Jurkat, Clone E6-1 (cell line): Measurements from ENCODE around the gene DRGX.

Source experiments
- DNase-seq: peaks from one replicate; pipeline ENCODE4 v3.0.0-alpha.2; 2011; ENCODE audit warnings: low read depth, low spot score
- H3K4me3 ChIP-seq: 2 replicates; pipeline ENCODE4 v1.5.1; 2011; ENCODE audit warnings: mild to moderate bottlenecking, low read length, control low read depth, moderate library complexity

Gene DRGX

DNA sequence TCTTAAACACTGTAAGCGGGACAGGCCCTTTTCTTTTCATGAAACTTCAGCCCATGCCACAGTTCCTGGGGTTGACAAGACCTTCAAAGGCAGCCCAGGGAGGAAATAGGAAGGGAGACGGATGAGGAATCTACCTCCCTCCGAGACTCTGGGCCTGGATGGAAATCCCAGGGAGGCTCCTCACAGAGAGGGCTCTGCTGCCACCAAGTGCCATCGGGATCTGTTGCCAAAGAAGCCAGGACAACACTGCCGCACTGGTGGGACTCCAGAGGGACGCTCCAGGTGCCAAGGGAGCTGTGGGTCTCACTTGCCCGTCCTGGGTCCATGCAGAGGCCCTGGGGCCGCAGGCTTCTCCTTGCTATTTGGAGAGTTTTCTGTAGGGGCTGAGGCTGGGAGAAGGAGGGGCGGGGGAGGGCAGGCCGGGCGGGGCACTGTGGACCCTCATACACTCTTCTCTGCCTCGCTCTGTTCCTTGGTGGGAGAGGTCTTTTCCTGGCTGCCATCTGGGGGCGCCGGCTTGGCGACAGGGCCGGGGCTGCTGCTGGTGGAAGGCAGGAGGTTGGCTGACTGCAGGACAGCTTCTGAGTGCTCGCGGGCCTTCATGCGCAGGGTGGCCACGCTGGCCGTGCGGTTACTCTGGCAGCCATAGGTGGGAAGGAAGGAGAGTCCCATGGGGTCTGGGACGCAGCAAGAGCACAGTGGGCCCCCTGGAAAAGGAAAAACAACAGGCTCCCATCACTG is 30.0 kb downstream of the DRGX start:
- no peak overlapping the region for H3K4me3 ChIP-seq
- DNase-seq, result no peak

DNA sequence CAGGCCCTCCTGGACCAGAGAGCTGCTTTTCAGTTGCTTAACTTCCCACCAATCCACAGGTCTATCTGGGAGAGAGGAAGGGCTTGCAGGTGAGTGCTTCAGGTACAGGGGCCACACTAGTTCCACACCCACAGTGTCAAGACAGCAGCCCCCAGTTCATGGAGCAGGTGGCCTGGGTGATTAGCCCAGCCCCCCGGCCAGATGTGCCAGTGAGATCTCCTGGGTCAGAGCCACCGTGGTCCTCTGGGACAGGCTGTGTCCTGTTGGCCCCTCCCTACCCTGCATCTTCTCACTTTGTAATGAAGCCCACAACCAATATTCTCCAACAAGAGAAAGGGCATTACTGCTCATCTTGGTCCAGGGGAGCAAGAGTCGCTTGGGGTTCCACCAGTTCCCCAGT is 30.6 kb downstream of the DRGX start:
- no peak for DNase-seq
- no peak overlapping the region for H3K4me3 ChIP-seq

DNA sequence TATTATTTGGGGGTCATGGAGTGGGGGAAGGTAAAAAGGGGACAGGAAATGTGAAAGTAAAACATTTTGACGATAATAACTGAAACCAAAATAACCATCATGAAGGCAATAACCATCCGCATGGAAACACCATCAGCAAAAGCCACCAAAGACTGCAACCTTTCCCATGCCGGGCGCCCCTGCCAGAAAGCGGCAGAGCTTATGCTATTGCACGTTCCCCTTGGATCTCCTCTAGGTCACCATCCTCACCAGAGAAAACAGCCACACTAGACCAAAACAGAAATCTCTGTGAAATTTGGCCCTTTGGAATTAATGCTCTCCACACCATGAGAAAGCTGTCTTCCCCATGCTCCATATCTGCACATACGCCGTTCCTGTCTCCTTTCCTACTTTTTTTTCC is 31.1 kb downstream of the DRGX start:
- H3K4me3 ChIP-seq, result no peak overlapping the region
- no peak for DNase-seq

GRCh38 chr10:49364051-49364450 is 31.8 kb downstream of the DRGX start:
- no peak overlapping the region for H3K4me3 ChIP-seq
- no peak for DNase-seq

GRCh38 chr10:49363309-49364031 is 32.4 kb downstream of the DRGX start:
- H3K4me3 ChIP-seq, result no peak overlapping the region
- DNase-seq, result no peak

GRCh38 chr10:49362596-49363260 is 33.2 kb downstream of the DRGX start:
- H3K4me3 ChIP-seq, result no peak overlapping the region
- DNase-seq, result no peak

DNA sequence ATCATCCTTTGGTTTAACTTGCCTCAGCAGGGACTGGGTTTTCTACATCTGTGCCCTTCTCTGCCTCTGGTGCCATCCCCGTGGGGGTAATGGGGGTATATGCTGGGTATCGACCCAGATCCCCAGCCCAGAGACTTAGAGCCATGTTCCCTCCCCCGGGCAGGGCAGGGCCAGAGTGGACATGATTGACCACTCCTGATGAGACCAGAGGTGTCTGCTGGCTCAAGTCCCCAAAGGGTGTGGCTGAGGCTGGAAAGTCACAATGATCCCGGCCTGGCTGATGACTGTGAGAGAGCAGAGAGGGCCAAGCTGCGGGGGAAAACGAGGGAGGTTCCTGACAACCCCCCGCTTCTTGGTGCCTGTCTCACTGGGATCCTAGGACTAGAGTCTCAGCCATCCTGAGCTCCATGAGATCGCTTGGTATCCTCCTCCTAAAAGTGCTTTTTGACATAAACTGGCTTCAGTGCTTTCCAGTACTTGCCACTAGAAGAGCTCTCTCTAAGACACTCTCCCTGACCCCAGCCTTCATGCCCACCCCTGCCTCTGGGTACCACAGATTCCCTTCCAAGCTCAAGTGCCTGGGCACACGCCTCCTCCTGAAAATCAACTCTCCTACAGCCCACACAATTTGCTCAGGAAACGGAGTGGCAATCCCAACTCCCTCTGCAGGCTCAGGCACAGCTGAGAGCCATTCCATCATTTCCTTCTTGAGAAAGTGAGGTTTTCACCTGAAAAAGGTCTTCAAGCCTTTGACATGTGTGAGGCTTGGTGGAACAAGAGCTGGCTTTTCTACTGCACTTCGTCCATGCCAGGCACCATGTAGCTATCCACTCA is 33.9 kb downstream of the DRGX start:
- H3K4me3 ChIP-seq, result no peak overlapping the region
- DNase-seq, result no peak

DNA sequence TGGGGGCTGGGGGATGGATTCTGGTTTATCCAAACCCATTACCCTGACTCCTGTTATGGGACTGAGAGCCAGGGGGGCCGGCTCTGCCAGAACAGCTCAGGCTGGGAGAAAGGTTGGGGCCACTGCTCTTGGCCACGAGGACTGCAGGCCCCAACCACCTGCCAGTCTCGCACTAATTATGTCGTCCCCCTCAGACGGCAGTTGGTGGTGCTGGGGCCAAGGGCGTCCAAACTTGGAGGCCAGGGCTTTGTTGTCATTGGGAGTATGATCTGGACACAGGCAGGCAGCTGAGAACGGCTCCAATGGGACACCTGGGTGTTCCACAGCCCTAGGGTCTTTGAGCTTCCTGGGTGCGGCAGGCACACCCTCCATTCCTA is 34.7 kb downstream of the DRGX start:
- H3K4me3 ChIP-seq, result no peak overlapping the region
- DNase-seq, result no peak

DNA sequence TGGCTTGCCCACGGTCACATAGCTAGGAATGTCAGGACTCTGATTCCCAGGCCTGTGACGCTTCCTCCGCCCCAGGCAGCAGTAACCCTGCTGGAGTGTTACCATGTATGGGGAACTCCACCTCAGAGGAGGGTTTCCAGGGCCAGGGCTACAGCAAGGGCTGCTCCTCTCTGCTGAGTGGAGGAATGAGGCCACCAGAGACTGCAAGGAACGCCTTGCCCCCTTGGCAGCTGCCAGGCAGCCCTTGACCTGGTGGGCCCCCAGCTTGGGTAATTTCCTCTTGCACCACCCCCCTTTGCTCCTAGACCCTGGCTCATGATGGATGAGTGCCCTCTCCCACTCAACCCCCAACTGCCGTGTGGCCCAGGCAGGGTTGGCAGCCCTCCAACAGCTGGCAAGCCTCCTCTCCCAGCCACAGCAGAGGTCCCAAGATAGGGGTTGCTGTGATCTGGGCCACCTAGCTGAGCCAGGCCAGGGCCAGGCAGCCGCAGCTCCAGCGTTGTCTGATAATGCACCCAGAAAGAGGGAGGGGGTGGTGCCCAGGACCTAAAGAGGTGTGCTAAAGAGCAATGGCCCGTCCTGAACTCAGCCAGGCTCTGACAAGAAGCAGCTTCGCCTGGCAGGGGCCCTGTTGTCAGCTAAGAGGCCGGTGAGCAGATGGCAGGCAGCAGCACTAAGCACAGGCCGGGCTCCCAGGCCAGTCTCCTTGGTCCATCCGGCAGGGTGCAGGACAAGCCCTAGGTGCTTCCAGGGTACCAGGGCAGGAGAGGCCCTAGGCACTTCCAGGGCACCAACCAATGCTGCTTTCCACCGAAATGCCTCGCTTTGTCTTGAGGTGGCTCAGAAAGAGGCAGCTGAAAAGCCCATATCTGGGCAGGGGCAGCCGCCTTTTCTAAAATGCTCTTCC is 35.4 kb downstream of the DRGX start:
- DNase-seq, result no peak

DNA sequence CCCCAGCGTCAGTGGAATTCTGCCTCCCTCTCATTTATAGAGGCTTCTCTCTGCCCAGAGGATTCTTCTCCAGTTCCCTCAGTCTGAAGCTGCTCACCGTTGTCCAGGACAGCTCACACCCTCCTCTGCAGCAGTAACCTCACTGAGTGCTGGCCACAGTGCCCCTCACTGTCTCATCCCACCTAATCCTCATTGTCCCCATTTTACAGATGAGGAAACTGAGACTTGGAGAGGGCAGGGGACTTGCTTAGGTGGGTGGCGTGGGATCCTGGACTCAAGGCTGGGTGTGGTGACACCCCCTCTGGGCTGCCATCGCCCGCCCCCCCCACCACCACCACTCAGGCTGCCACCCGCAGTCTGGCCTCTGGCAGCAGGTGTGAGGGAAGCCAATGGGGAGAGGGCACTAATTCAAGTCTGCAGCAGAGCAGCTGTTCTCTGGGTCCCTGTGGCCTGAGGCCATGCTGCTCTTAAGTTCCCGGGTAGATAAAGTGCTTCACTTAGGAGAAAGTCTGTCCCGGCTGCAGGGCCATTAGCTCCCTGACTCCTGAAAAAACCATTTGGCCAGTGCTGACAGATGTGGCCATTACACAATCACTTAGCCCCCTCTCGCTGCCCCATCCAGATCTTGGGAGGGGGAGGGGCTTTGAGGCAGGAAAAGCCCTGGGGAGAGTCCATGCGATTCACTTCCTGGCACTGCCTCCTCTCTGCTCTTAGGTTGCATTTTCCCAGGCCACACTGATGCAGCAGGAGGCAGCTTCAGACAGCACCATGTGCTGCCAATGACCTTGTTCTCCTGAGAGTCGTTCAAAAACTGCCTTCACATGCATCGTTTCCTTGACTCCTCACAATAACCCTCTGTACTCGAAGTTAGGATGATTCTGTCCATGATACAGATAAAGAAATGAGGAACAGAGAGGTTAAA is 36.3 kb downstream of the DRGX start:
- no peak for DNase-seq
- H3K4me3 ChIP-seq, result no peak overlapping the region

More for the DNA sequence above, 35.4 kb downstream of the DRGX start:
- no peak overlapping the region for H3K4me3 ChIP-seq

- H3K4me3 ChIP-seq, result no peak overlapping the region
- no peak for DNase-seq
Measured at GRCh38 chr10:49357910-49358309, 38.0 kb downstream of the DRGX start.

GRCh38 chr10:49356944-49357343 is 38.9 kb downstream of the DRGX start:
- no peak overlapping the region for H3K4me3 ChIP-seq
- no peak for DNase-seq

DNA sequence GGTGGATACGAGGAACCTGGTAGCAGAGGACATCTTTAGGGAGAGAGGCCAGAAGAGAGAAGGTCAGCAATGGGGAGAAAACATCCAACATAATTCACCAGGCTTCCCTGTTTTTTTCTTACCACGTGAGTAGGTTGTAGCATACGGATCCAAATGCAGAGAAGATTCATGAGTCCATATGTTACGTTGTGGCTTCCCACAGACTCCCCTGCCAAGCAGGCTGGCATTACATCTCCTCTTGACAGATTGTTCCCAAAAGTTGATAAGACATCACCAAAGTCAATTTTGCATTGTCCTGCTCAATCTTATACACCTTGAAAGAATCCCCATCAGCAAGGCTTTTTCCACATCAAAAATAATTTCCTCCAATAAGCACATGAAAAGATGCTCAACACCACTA is 39.7 kb downstream of the DRGX start:
- no peak for DNase-seq
- H3K4me3 ChIP-seq, result no peak overlapping the region

DNA sequence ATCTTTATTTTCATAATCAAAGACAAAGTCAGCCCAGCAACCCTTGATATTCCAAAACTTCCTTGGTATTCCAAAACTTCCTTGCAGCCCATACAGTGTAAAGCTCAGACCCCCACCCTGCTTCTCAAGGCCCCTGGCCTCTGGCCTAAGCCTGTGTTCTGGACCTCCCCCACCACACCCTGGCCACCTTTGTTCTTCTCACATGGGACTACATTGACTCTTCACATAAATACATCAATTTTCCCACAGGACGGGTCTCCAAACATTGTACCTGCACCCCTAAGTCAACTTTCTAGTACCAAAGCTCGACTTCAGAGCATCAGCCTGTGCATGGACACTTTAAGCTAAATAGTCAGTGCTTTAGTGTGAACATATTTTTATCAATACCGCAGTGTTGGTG is 40.7 kb downstream of the DRGX start:
- no peak overlapping the region for H3K4me3 ChIP-seq
- no peak for DNase-seq

DNA sequence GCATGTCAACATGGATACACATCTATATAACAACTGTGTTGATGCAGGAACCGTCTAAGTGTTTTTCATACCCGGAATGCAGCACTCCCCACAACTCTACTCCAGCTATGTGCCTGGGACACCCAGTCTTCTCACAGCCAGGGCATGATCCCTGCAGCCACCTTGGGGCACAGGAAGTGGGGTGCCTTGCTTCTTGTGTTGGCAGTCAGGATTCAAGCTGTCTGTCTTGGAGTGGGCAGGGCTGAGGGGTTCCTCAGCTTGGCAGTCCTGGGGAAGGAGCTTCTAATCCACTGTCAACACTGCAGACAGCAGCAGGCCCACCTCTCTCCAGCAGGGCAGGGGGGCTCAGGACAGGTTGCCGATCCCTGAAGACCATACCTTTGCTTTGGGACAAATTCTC is 41.3 kb downstream of the DRGX start:
- H3K4me3 ChIP-seq, result no peak overlapping the region
- DNase-seq, result no peak

- DNase-seq, result no peak
- no peak overlapping the region for H3K4me3 ChIP-seq
Measured at GRCh38 chr10:49353895-49354566, 41.9 kb downstream of the DRGX start.
